HG03378 (cell line): Measurements from ENCODE around the gene STEAP2.

Experiments
- ATAC-seq: cut with Tn5 transposase; IDR thresholded peaks from one replicate; pipeline ENCODE4 v1.9.1; 2021; ENCODE audit warnings: mild to moderate bottlenecking, moderate library complexity; ENCODE audit not compliant: unreplicated experiment

STEAP2 gene

GRCh38 chr7:90267263-90267858 lies 55.8 kb downstream of the STEAP2 start:
- no peak for ATAC-seq

GRCh38 chr7:90269163-90269562 lies 57.6 kb downstream of the STEAP2 start:
- ATAC-seq: no peak

- no peak for ATAC-seq
Observed at GRCh38 chr7:90270431-90271178, 59.1 kb downstream of the STEAP2 start.

GRCh38 chr7:90271753-90272152 lies 60.2 kb downstream of the STEAP2 start:
- ATAC-seq: no peak

- ATAC-seq: no peak
Observed at GRCh38 chr7:90272242-90272641, 60.7 kb downstream of the STEAP2 start.

- ATAC-seq: no peak
Observed at GRCh38 chr7:90274161-90274560, 62.6 kb downstream of the STEAP2 start.

GRCh38 chr7:90276033-90276728 lies 64.6 kb downstream of the STEAP2 start:
- ATAC-seq: no peak
